GM12878 (cell line): ENCODE results near the gene FKBP1B. TPM values are rescaled to one million over a fixed set of nuclear protein-coding genes. Genes with fewer than 3 reads are reported as not detected.

Experiments
- BACH1 ChIP-seq: fragments of 450-650 bp; IDR thresholded peaks from 2 replicates; pipeline ENCODE4 v1.6.1; 2017; ENCODE audit warnings: mild to moderate bottlenecking, borderline replicate concordance
- CEBPB ChIP-seq, 2 experiments: fragments of 150-350 bp in 1 of 2; IDR thresholded peaks; 2 replicates each; pipeline ENCODE4 v1.6.1; 2012 to 2014; ENCODE audit warnings: low read depth in 2 of 2, low read length in 2 of 2, borderline replicate concordance in 1 of 2, inconsistent platforms in 1 of 2
- CTCF ChIP-seq, 3 experiments: IDR thresholded peaks in 2 of 3; conservative IDR thresholded peaks in 1 of 3; 2 replicates each; pipeline ENCODE4 v1.5.1; 2011; ENCODE audit warnings: low read depth in 3 of 3, low read length in 3 of 3, mild to moderate bottlenecking in 3 of 3, control low read depth in 2 of 3, moderate library complexity in 2 of 3, inconsistent platforms in 1 of 3, mixed read lengths in 1 of 3; ENCODE audit not compliant: control insufficient read depth in 2 of 3, insufficient read depth in 1 of 3; ENCODE audit errors: extremely low read depth in 1 of 3
- E2F4 ChIP-seq: IDR thresholded peaks from 2 replicates; pipeline ENCODE4 v1.6.1; 2012; ENCODE audit warnings: low read depth, low read length, improper control_type of control experiment
- HCFC1 ChIP-seq: fragments of 150-350 bp; IDR thresholded peaks from 2 replicates; pipeline ENCODE4 v1.6.1; 2014; ENCODE audit warnings: low read length
- HDGF ChIP-seq: fragments of 450-650 bp; IDR thresholded peaks from 2 replicates; pipeline ENCODE4 v1.6.1; 2016; ENCODE audit warnings: antibody characterized with exemption
- IKZF1 ChIP-seq: fragments of 450-650 bp; conservative IDR thresholded peaks from 2 replicates; pipeline ENCODE4 v1.6.1; 2017; ENCODE audit warnings: antibody characterized with exemption, mild to moderate bottlenecking
- LARP7 ChIP-seq: fragments of 450-650 bp; IDR thresholded peaks from 2 replicates; pipeline ENCODE4 v1.6.1; 2017; ENCODE audit warnings: mild to moderate bottlenecking
- MXI1 ChIP-seq: fragments of 150-350 bp; IDR thresholded peaks from 2 replicates; pipeline ENCODE4 v1.6.1; 2011; ENCODE audit warnings: low read depth, mild to moderate bottlenecking, inconsistent platforms, low read length, improper control_type of control experiment
- MYC ChIP-seq: IDR thresholded peaks from 2 replicates; pipeline ENCODE4 v1.6.1; 2011; ENCODE audit warnings: mild to moderate bottlenecking, low read length, moderate library complexity, inconsistent platforms; ENCODE audit not compliant: insufficient read depth, insufficient replicate concordance, insufficient read length, severe bottlenecking
- NKRF ChIP-seq: fragments of 450-650 bp; conservative IDR thresholded peaks from 2 replicates; pipeline ENCODE4 v1.6.1; 2017; ENCODE audit warnings: mild to moderate bottlenecking, moderate library complexity
- PML ChIP-seq: IDR thresholded peaks from 2 replicates; pipeline ENCODE4 v1.6.1; 2012; ENCODE audit warnings: low read length, inconsistent platforms
- RB1 ChIP-seq: fragments of 450-650 bp; formaldehyde crosslinking; IDR thresholded peaks from 2 replicates; pipeline ENCODE4 v1.6.1; 2017; ENCODE audit warnings: mild to moderate bottlenecking, borderline replicate concordance
- RFX5 ChIP-seq: IDR thresholded peaks from 2 replicates; pipeline ENCODE4 v1.6.1; 2011; ENCODE audit warnings: low read depth, low read length, improper control_type of control experiment
- RUNX3 ChIP-seq: IDR thresholded peaks from 2 replicates; pipeline ENCODE4 v1.6.1; 2012; ENCODE audit warnings: low read length, inconsistent platforms
- SIN3A ChIP-seq: IDR thresholded peaks from 2 replicates; pipeline ENCODE4 v1.6.1; 2012; ENCODE audit warnings: low read depth, low read length, improper control_type of control experiment
- SPI1 ChIP-seq: IDR thresholded peaks from 2 replicates; pipeline ENCODE4 v1.6.1; 2011; ENCODE audit warnings: low read depth, mild to moderate bottlenecking, low read length, moderate library complexity, borderline replicate concordance; ENCODE audit not compliant: insufficient read depth
- TAF1 ChIP-seq: IDR thresholded peaks from 2 replicates; pipeline ENCODE4 v1.6.1; 2011; ENCODE audit warnings: mild to moderate bottlenecking, low read depth, low read length, borderline replicate concordance
- TARDBP ChIP-seq: IDR thresholded peaks from 2 replicates; pipeline ENCODE4 v1.6.1; 2016; ENCODE audit warnings: borderline replicate concordance
- ZNF592 ChIP-seq: fragments of 450-650 bp; IDR thresholded peaks from 2 replicates; pipeline ENCODE4 v1.6.1; 2017; ENCODE audit warnings: mild to moderate bottlenecking, moderate library complexity
- polyA plus RNA-seq, 11 experiments: library from polyadenylated mRNA; depleted of rRNA in 4 of 11; unstranded in 6 of 11; stranded (reverse) in 5 of 11; fragments of >200 nt; fragmentation: Nextera tagmentation in 4 of 11; fragmentation: Illumina TruSeq in 1 of 11; extraction: Ambion mirVana in 4 of 11; extraction: Trizol in 1 of 11; gene quantifications; 1 replicate in 1 of 11; 2 replicates in 10 of 11; pipeline versions ENCODE4 v1.2.1 to v1.2.3, GENCODE V29; 2011 to 2016; ENCODE audit warnings: inconsistent platforms in 2 of 11, missing spikeins in 2 of 11, low read depth in 1 of 11
- total RNA-seq, 4 experiments: library from RNA; depleted of rRNA in 3 of 4; stranded (reverse); fragments of >200 nt in 3 of 4; fragmentation: Illumina TruSeq in 1 of 4; extraction: Trizol in 1 of 4; gene quantifications; 2 replicates each; pipeline versions ENCODE4 v1.2.1 to v1.2.3, GENCODE V29; 2013 to 2021

Gene FKBP1B
- total and polyA plus RNA-seq, 10 of the 15 experiments (the other 5 are each of a cell fraction or from before 2014, with no cell fraction given): 0.18 to 0.53 (median 0.24) TPM

- TF ChIP-seq ZNF592 (peak; percentile 77; the same call in 1 of the 2 replicates), SIN3A (0 out of 2 replicates have a peak, but pooled peaks have one; percentile 74), TAF1 (no peak), RUNX3 (no peak), RFX5 (no peak), TARDBP (no peak), CTCF (IDR thresholded peaks at IDR 0.05 in 2 of 3, conservative IDR thresholded peaks at IDR 0.05 in 1 of 3; ENCODE audit: control insufficient read depth in 2 of 3, extremely low read depth in 1 of 3, insufficient read depth in 1 of 3, low read depth in 3 of 3, low read length in 3 of 3) (peak; percentile 84 to 89 (median 86)), IKZF1 (peak; percentile 97), SPI1 (no peak), PML (no peak), LARP7 (peak; percentile 97), CEBPB (IDR thresholded peaks at IDR 0.05; ENCODE audit: borderline replicate concordance in 1 of 2, low read depth in 2 of 2, low read length in 2 of 2) (no peak), HDGF (no peak), HCFC1 (no peak), MYC (no peak), MXI1 (no peak), BACH1 (peak; percentile 41; the same call in 1 of the 2 replicates), RB1 (peak; percentile 77; the same call in 1 of the 2 replicates), NKRF (0 out of 2 replicates have a peak, but pooled peaks have one; percentile 2), E2F4 (no peak)
Measured at GRCh38 chr2:24084386-24085199, 35.1 kb downstream of the FKBP1B start, which contains the start of gene TP53I3 (continued).
